Measurements from ENCODE around the gene TBC1D7.

Gene TBC1D7

GRCh38 chr6:13311155-13311554, 17.2 kb downstream of the TBC1D7 start:
- peaks cover 3% of the 10 kb centered on the region for H3K4me1 Mint-ChIP-seq (ENCODE audit: low read depth)
- no peak overlapping the region for H3K27ac Mint-ChIP-seq
- peaks cover 30% of the 10 kb centered on the region for H3K36me3 Mint-ChIP-seq
- H3K4me3 Mint-ChIP-seq = no peak overlapping the region
- H3K27me3 Mint-ChIP-seq = no peaks in the 10 kb centered on the region
- no peaks in the 10 kb centered on the region for H3K9me3 Mint-ChIP-seq (ENCODE audit: low read depth)

- Mint-ChIP-seq H3K36me3 (peaks cover 25% of the 10 kb centered on the region), H3K4me1 (ENCODE audit: low read depth) (peaks cover 9% of the 10 kb centered on the region), H3K27ac (no peak overlapping the region)
Measured at GRCh38 chr6:13308332-13308731, 20.0 kb downstream of the TBC1D7 start.

DNA sequence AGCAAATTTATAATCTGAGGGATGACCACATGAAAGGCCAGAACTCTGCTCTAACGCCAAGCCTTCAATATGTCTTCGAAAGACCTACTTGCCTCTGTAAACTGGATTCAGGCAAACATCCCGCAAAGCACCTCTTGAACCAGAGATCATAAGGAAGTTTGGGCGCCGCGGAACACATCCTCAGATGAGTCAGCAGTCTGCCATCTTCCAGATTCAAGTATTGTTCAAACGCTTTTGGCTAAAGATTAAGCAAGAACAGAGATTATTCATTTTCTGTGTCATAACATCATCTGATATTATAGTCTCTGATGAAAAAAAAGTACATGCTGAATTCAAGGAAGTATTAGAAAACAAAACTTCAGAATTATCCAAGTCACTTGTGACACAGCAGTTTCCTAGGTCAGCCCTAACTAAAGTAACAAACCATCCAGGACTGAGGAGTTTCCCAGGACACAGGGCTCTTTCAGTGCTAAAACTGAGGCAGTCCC, 20.8 kb downstream of the TBC1D7 start:
- no peaks in the 10 kb centered on the region for H3K9me3 Mint-ChIP-seq (ENCODE audit: low read depth)
- peaks cover 29% of the 10 kb centered on the region for H3K36me3 Mint-ChIP-seq
- H3K27me3 Mint-ChIP-seq = no peaks in the 10 kb centered on the region
- H3K4me3 Mint-ChIP-seq = no peak overlapping the region
- peak overlapping the region; percentile 22 for H3K27ac Mint-ChIP-seq
- H3K4me1 Mint-ChIP-seq (ENCODE audit: low read depth) = peaks cover 17% of the 10 kb centered on the region

More at GRCh38 chr6:13308332-13308731, 20.0 kb downstream of the TBC1D7 start:
- H3K9me3 Mint-ChIP-seq (ENCODE audit: low read depth) = no peaks in the 10 kb centered on the region
- H3K4me3 Mint-ChIP-seq = no peak overlapping the region
- no peaks in the 10 kb centered on the region for H3K27me3 Mint-ChIP-seq

DNA sequence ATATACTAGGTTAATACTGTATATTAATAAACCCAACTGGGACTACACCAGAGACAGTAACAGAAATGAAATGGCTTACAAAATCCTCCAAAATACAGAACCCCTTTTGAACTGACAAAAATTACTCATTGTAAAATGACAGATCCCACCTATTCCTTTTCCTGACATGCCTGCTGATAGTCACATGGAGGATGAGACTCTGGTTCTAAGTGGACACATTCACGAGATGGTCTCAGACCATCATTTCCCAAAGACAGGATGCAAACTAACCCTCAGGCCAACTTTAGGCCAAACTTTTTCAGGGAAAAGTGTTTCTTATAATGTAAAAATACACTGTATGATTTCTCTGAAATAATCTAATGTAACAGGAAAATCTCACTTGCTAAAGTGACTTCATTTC, 22.5 kb downstream of the TBC1D7 start:
- Mint-ChIP-seq H3K4me3 (no peak overlapping the region), H3K4me1 (ENCODE audit: low read depth) (peaks cover 18% of the 10 kb centered on the region), H3K27me3 (no peaks in the 10 kb centered on the region), H3K36me3 (peaks cover 24% of the 10 kb centered on the region), H3K27ac (no peak overlapping the region), H3K9me3 (ENCODE audit: low read depth) (no peaks in the 10 kb centered on the region)

GRCh38 chr6:13305288-13305687, 23.0 kb downstream of the TBC1D7 start:
- H3K36me3 Mint-ChIP-seq = peaks cover 24% of the 10 kb centered on the region

GRCh38 chr6:13304580-13305260, 23.6 kb downstream of the TBC1D7 start:
- H3K4me3 Mint-ChIP-seq = no peak overlapping the region
- no peaks in the 10 kb centered on the region for H3K9me3 Mint-ChIP-seq (ENCODE audit: low read depth)
- peaks cover 18% of the 10 kb centered on the region for H3K4me1 Mint-ChIP-seq (ENCODE audit: low read depth)
- no peak overlapping the region for H3K27ac Mint-ChIP-seq
- H3K27me3 Mint-ChIP-seq = no peaks in the 10 kb centered on the region
- H3K36me3 Mint-ChIP-seq = peaks cover 24% of the 10 kb centered on the region

More at GRCh38 chr6:13305288-13305687, 23.0 kb downstream of the TBC1D7 start:
- Mint-ChIP-seq H3K4me1 (ENCODE audit: low read depth) (peaks cover 18% of the 10 kb centered on the region), H3K4me3 (no peak overlapping the region), H3K27ac (no peak overlapping the region), H3K9me3 (ENCODE audit: low read depth) (no peaks in the 10 kb centered on the region), H3K27me3 (no peaks in the 10 kb centered on the region)

GRCh38 chr6:13304101-13304500, 24.2 kb downstream of the TBC1D7 start:
- H3K27me3 Mint-ChIP-seq = no peaks in the 10 kb centered on the region
- no peak overlapping the region for H3K27ac Mint-ChIP-seq
- no peak overlapping the region for H3K4me3 Mint-ChIP-seq
- peaks cover 23% of the 10 kb centered on the region for H3K36me3 Mint-ChIP-seq
- H3K9me3 Mint-ChIP-seq (ENCODE audit: low read depth) = no peaks in the 10 kb centered on the region
- peaks cover 18% of the 10 kb centered on the region for H3K4me1 Mint-ChIP-seq (ENCODE audit: low read depth)

DNA sequence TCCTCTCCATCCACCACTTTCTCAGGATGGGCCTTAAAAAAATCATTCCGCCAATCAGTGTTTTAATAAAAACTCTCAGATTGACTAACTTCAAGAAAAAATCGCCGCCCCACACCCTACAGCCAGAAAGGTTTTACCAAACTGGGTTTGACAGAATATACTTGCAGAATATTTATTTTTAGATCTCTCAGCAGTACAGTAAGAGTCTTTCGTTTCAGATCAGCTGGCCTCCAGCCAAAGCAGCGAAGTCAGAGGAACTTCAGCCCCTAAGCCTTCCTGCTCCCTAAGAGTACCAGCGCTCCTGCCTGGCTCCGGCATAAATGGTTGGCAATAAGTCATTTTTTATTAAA, 24.7 kb downstream of the TBC1D7 start:
- H3K4me1 Mint-ChIP-seq (ENCODE audit: low read depth) = peaks cover 18% of the 10 kb centered on the region
- no peaks in the 10 kb centered on the region for H3K27me3 Mint-ChIP-seq
- H3K4me3 Mint-ChIP-seq = no peak overlapping the region
- H3K27ac Mint-ChIP-seq = no peak overlapping the region
- peaks cover 21% of the 10 kb centered on the region for H3K36me3 Mint-ChIP-seq
- H3K9me3 Mint-ChIP-seq (ENCODE audit: low read depth) = no peaks in the 10 kb centered on the region

DNA sequence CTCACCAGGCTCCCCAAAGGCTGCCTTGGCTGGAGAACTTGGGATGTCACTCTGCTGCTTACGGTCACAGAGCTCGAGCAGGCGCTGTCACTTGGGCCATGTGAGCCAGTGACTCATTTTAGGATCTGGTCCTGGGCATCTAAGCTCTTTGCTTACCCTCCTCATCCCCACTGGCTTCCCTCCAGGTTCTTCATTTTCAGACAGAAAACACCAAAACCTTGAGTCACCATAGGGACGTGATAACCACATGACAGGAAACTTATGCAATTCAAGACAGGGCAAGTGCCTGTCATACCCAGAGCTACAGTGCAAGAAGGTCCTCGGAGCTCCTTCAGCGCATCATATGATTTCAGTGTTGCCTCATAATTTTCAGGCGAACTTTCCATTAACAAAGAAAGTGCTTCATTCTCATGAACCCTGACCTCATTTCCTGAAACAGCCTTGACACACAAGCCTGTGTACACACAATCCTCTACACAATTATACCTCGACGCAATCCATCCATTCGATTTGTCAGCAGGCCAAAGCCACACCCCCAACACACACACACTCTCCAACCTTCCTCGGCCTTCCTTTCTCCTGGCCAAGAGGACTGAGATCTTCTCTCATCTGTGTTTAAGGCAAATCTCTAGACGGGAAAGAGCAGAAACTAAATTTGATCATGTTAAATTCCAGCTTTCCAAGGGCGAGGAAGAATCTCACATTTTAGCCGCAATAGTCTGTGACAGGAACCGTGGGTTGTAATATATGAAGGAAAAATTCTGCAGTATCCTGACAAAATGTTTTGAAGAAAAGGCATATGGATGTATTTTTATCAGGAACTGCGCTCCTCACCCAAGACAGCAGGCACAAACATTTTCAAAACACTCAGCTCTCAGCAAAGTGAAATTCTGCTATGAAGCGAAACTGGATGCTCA, 25.3 kb downstream of the TBC1D7 start:
- no peaks in the 10 kb centered on the region for H3K9me3 Mint-ChIP-seq (ENCODE audit: low read depth)
- H3K36me3 Mint-ChIP-seq = peaks cover 23% of the 10 kb centered on the region
- no peak overlapping the region for H3K4me3 Mint-ChIP-seq
- H3K27me3 Mint-ChIP-seq = no peaks in the 10 kb centered on the region
- H3K27ac Mint-ChIP-seq = peak overlapping the region; percentile 76
- peaks cover 18% of the 10 kb centered on the region for H3K4me1 Mint-ChIP-seq (ENCODE audit: low read depth)

GRCh38 chr6:13302291-13302690, 26.0 kb downstream of the TBC1D7 start:
- H3K27me3 Mint-ChIP-seq = no peaks in the 10 kb centered on the region
- no peaks in the 10 kb centered on the region for H3K9me3 Mint-ChIP-seq (ENCODE audit: low read depth)
- peaks cover 23% of the 10 kb centered on the region for H3K36me3 Mint-ChIP-seq
- H3K4me3 Mint-ChIP-seq = no peak overlapping the region
- H3K4me1 Mint-ChIP-seq (ENCODE audit: low read depth) = peaks cover 18% of the 10 kb centered on the region
- peak overlapping the region; percentile 76 for H3K27ac Mint-ChIP-seq

GRCh38 chr6:13300643-13301590, 27.4 kb downstream of the TBC1D7 start:
- Mint-ChIP-seq H3K4me1 (ENCODE audit: low read depth) (peaks cover 16% of the 10 kb centered on the region), H3K36me3 (peaks cover 18% of the 10 kb centered on the region), H3K9me3 (ENCODE audit: low read depth) (no peaks in the 10 kb centered on the region), H3K27me3 (no peaks in the 10 kb centered on the region), H3K4me3 (no peak overlapping the region), H3K27ac (no peak overlapping the region)

DNA sequence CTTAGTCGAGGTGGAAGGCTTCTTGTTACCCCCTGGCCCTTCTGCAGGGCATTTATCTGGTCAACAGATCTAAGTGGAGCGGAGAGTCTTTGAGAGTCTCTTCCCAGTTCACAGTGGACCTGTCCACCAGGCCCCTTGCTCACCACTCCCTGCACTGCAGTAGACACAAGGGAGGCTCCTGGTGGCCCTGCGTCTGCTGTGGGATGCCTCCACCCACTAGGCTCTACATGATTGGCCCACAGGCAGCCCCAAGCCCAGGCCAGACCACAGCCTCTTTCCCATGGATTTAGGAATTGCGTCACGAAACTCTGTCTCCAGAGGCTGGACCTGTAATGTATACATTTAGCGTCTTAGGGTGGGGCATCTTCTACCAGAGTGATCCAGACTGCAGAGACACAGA, 28.4 kb downstream of the TBC1D7 start:
- Mint-ChIP-seq H3K36me3 (peaks cover 20% of the 10 kb centered on the region), H3K27me3 (no peaks in the 10 kb centered on the region), H3K4me1 (ENCODE audit: low read depth) (peaks cover 16% of the 10 kb centered on the region), H3K4me3 (no peak overlapping the region), H3K27ac (no peak overlapping the region), H3K9me3 (ENCODE audit: low read depth) (no peaks in the 10 kb centered on the region)

GRCh38 chr6:13299403-13299821, 28.9 kb downstream of the TBC1D7 start:
- Mint-ChIP-seq H3K4me1 (ENCODE audit: low read depth) (peaks cover 15% of the 10 kb centered on the region), H3K36me3 (peaks cover 25% of the 10 kb centered on the region), H3K27me3 (no peaks in the 10 kb centered on the region), H3K27ac (no peak overlapping the region), H3K4me3 (no peak overlapping the region), H3K9me3 (ENCODE audit: low read depth) (no peaks in the 10 kb centered on the region)

GRCh38 chr6:13298446-13298845, 29.9 kb downstream of the TBC1D7 start:
- H3K4me1 Mint-ChIP-seq (ENCODE audit: low read depth) = peaks cover 10% of the 10 kb centered on the region

More at GRCh38 chr6:13298446-13298845, 29.9 kb downstream of the TBC1D7 start:
- Mint-ChIP-seq H3K9me3 (ENCODE audit: low read depth) (no peaks in the 10 kb centered on the region), H3K27ac (no peak overlapping the region), H3K36me3 (peaks cover 31% of the 10 kb centered on the region), H3K4me3 (no peak overlapping the region), H3K27me3 (no peaks in the 10 kb centered on the region)

Measured in activated naive CD8-positive, alpha-beta T cell (primary cell).